Stimulated activated naive CD8-positive, alpha-beta T cell treated with anti-CD3 and anti-CD28 coated beads, Interleukin-15, Interleukin-2, amounts not matched to agents 100 U/mL and 50 U/mL, for 24 hours (primary cell): Measurements from ENCODE around the gene ACTRT3.
"Not testable (repeated sequence)": the region's sequence is repeated elsewhere in the genome, so short reads cannot be mapped to it uniquely, and the experiment has no call there.

ENCODE experiments used
- ATAC-seq: fragments of 150-1000 bp; cut with Tn5 transposase; one replicate; pipeline ENCODE4 v1.10.0; 2021
- DNase-seq: peaks from one replicate; pipeline ENCODE4 v3.0.0; 2021

Gene ACTRT3

GRCh38 chr3:169772897-169773816, 3.8 kb upstream of the ACTRT3 start, which contains the start of gene MYNN:
Gene MYNN (plus strand): TSS chr3:169773396. CDS start chr3:169774296, 900 bp downstream.
- ATAC-seq = peak; percentile 84
- peak; percentile 94 for DNase-seq

GRCh38 chr3:169772305-169772896, 3.0 kb upstream of the ACTRT3 start:
- DNase-seq = peak; percentile 75
- peak; percentile 41 for ATAC-seq

- peak; percentile 14 for ATAC-seq
- peak; percentile 58 for DNase-seq
These were observed 2.3 kb upstream of the ACTRT3 start for GRCh38 chr3:169771497-169772304.

GRCh38 chr3:169764882-169765612, 4.3 kb downstream of the ACTRT3 start, which contains the start of gene TERC:
Gene TERC (minus strand): TSS chr3:169765060.
- ATAC-seq (peak; percentile 89), DNase-seq (peak; percentile 92)

GRCh38 chr3:169764312-169764881, 5.0 kb downstream of the ACTRT3 start:
- ATAC-seq (peak; percentile 34), DNase-seq (peak; percentile 69)

DNA sequence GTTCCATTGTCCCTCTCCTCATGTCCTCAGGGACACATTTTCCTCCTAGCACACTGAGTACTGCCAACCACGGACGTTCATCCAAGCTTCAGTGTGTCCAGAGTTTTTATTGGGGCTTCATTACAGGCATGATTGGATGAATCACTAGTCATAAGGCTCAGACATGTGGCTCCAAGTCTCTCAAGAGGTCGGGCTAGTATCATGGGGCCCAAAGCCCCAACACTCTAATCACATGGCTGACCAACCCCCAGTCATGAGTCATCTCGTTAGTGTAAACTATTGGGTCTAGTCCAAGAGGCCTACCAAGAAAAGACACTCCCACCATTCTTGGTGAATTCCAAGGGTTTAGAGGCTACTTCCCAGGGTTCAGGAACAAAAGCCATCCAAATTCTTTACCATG, 8.9 kb downstream of the ACTRT3 start:
- DNase-seq = no peak

DNA sequence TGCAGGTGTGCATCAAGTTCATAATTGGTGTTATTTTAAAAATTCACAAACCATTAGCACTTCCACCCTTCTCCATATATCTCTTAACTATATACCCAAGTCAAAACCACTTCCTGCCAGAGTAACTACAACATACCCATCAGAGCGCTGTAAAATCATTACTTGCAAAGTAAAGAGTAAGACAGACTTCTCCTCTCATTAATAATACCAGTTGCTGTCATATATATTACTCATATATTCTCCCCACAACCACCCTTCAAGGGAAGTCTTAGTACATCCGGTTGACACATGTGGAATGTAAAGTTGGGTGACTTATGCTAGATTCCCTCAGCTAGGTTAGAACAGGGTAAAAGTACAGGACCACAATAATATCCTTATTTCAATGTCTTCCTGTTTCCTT, 10.1 kb downstream of the ACTRT3 start:
- DNase-seq (no peak), ATAC-seq (peak; percentile 91)

More for the DNA sequence above, 8.9 kb downstream of the ACTRT3 start:
- ATAC-seq = no peak

DNA sequence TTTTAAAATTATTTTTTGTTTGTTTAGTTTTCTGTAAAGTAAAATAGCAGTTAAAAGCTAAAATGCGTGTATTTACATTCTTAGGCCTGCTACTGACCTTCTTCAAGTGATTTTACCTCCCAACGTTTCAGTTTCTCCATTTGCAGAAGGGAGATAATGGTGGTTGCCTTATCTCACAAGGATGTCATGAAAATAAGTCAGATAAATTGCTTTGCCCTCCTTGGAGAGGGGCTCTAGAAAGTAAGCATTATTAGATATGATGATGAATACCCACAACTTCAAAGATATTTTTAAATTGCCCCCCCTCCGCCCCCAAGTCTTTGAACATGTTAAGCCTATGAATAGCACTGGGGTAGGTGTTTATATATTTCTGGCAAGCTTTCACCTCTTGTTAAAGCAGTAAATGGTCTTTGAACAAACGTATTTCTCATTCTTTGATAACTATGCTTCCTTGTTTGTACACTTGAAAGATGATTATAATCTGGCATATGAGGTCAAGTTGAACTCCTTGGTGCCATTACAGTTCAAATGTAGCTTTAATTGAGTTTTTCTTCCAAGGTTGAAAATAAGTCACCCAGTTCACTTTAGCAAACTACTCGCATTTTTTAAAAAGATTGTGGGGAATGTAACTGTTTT, 10.9 kb downstream of the ACTRT3 start:
- DNase-seq (no peak), ATAC-seq (no peak)

- ATAC-seq (no peak), DNase-seq (no peak)
These were observed 13.9 kb downstream of the ACTRT3 start for GRCh38 chr3:169755488-169755887.

- DNase-seq = no peak
- ATAC-seq = no peak
These were observed 14.7 kb downstream of the ACTRT3 start for GRCh38 chr3:169754711-169755110.

DNA sequence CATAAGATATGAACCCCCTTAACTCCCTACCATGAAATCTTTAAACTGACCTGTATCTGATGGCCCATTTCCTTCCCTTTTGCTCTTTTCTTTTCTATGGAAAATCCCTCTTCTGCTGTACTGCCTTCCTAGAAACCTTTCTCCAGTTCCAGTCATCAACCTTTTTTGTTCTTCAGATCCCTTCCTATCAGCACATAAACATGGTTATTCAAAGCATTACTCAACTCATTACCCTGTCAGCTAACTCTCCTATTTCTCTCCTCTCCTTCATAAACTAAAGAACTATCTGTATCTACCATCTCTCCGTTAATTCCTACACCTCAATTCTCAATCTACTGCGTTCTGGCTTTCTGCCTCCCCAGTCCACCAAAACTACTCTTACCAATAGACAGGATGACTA, 17.5 kb downstream of the ACTRT3 start:
- ATAC-seq (no peak), DNase-seq (no peak)

- DNase-seq (no peak), ATAC-seq (no peak)
These were observed 18.7 kb downstream of the ACTRT3 start for GRCh38 chr3:169750665-169751064.

GRCh38 chr3:169748670-169749069, 20.7 kb downstream of the ACTRT3 start:
- ATAC-seq (peak; percentile 19), DNase-seq (no peak)

DNA sequence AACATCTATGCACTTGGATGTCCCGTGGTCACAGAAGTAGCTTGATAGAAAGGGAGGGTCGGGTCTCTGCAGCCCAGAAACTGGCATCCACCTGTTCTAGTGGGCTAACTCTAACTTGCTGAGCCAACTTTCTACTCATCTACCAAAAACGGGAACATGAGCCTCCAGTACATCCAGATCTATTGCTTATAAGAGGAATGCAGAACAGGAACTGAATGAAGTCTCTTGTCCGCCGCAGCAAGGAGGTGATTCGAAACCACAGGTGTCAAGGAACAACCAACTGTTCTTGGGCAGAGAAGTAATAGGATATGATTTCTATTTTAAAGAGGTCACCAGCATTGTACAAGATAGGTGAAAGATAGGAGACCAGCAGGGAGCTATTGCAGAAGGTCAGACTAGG, 22.4 kb downstream of the ACTRT3 start:
- no peak for DNase-seq
- no peak for ATAC-seq

DNA sequence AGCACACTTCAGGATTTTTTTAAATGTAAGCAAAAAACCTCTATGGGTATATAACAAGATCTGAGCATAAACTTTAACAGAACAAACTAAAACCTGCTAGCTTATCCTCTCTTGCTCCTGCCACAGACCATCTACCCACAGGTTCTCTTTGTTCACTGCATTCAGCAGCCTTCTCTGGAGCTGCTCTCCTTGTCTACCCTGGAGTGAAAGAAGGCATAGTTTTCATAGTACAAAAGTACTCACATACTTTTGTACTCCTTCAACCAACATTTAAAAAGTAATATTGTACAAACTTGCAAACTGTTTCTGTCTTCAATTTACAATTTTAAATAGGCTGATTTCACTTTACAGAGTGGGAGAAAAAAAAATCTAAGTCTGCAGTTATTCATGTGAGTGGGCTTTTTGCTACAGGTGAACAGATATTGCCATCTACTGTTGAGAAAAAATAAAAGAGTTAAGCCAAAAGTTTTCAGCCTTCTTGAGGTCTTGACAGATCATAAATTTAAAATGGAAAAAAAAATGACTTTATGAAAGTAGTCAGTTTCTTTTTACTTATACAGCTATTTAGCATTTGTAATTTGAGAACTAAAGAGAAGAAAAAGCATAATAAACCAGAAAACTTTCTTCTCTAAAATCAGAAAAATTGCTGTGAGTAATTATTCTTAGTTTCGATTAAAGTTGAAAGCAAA, 24.9 kb downstream of the ACTRT3 start:
- DNase-seq (no peak), ATAC-seq (no peak)

GRCh38 chr3:169739067-169739466, 30.3 kb downstream of the ACTRT3 start:
- DNase-seq (no peak), ATAC-seq (no peak)

GRCh38 chr3:169731857-169732256, 37.5 kb downstream of the ACTRT3 start:
- ATAC-seq, DNase-seq: not testable (repeated sequence)

DNA sequence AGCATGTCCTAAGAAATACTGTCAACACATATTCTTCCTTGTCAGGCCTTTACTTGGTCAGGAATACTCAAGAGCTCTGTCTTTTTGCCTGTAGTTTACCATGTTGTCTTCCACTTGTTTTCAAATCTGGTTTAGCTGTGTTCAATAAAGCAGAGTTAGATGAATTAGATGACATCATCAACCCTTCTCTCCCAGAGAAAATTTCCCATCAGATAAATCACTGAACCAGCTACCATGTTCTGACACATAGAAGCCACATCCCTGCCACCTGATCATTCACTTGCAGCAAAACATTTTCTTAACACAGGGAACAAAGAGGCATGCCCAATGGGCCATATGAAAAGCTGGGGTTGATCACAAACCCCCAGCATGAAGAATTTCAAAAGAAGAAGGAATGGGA, 46.6 kb downstream of the ACTRT3 start:
- ATAC-seq (no peak), DNase-seq (no peak)

- ATAC-seq, DNase-seq: not testable (repeated sequence)
These were observed 50.9 kb downstream of the ACTRT3 start for GRCh38 chr3:169718415-169718814.
